HepG2 (cell line): ENCODE results near the gene ZNF48. TPM values are rescaled to one million over a fixed set of nuclear protein-coding genes. Genes with fewer than 3 reads are reported as not detected.
A peak's percentile ranks its signal among the peaks of the same experiment; 100 is the strongest.

Experiments
- ASH2L ChIP-seq: fragments of 300-600, 200-600 bp; sonication (generic); IDR thresholded peaks from 2 replicates; pipeline ENCODE4 v1.7.0; 2017; ENCODE audit warnings: low read depth, mild to moderate bottlenecking, moderate library complexity, mixed read lengths, low read length; ENCODE audit not compliant: insufficient read length
- NFE2L1 ChIP-seq: sonication (generic); formaldehyde crosslinking; IDR thresholded peaks from 2 replicates; pipeline ENCODE4 v1.4.0; 2020; ENCODE audit warnings: missing genetic modification reagents, mild to moderate bottlenecking, borderline replicate concordance
- NRL ChIP-seq: sonication (generic); formaldehyde crosslinking; IDR thresholded peaks from 2 replicates; pipeline ENCODE4 v1.5.0; 2020; ENCODE audit warnings: missing genetic modification reagents, mild to moderate bottlenecking, moderate library complexity, borderline replicate concordance
- RFX1 ChIP-seq: fragments of 450-650 bp; IDR thresholded peaks from 2 replicates; pipeline ENCODE4 v1.6.1; 2017
- TP53 ChIP-seq: sonication (generic); formaldehyde crosslinking; conservative IDR thresholded peaks from 2 replicates; pipeline ENCODE4 v1.4.0; 2020; ENCODE audit warnings: missing genetic modification reagents
- ZNF235 ChIP-seq: sonication (generic); formaldehyde crosslinking; IDR thresholded peaks from 2 replicates; pipeline ENCODE4 v1.8.1; 2023; ENCODE audit warnings: mild to moderate bottlenecking, missing genetic modification reagents, borderline replicate concordance
- polyA plus RNA-seq, 8 experiments: library from polyadenylated mRNA; depleted of rRNA in 3 of 8; stranded (reverse) in 7 of 8; unstranded in 1 of 8; fragments of >200 nt; fragmentation: Illumina TruSeq in 4 of 8; extraction: Trizol in 4 of 8; gene quantifications; 2 replicates each; pipeline versions ENCODE4 v1.2.1 to v1.2.3, GENCODE V29; 2011 to 2016; ENCODE audit warnings: low read depth in 4 of 8, missing spikeins in 1 of 8, mixed read lengths in 1 of 8; ENCODE audit not compliant: insufficient read depth in 1 of 8
- total RNA-seq, 5 experiments: library from RNA; depleted of rRNA; stranded (reverse); fragments of >200 nt; fragmentation: Illumina TruSeq; extraction: Trizol; gene quantifications; 2 replicates each; pipeline ENCODE4 v1.2.3, GENCODE V29; 2016; ENCODE audit warnings: low read depth in 1 of 5
- TF ChIP-seq, protein P1 (sequence below): sonication (generic); formaldehyde crosslinking; IDR thresholded peaks from 2 replicates; pipeline ENCODE4 v1.4.0; 2020; ENCODE audit warnings: missing genetic modification reagents
- TF ChIP-seq, protein P2 (sequence below): sonication (generic); formaldehyde crosslinking; IDR thresholded peaks from 2 replicates; pipeline ENCODE4 v1.4.0; 2020; ENCODE audit warnings: missing genetic modification reagents
- TF ChIP-seq, protein P3 (sequence below): IDR thresholded peaks from 2 replicates; pipeline ENCODE4 v1.6.1; 2012; ENCODE audit warnings: low read depth, low read length, improper control_type of control experiment
- TF ChIP-seq, protein P4 (sequence below): fragments of 450-650 bp; IDR thresholded peaks from 2 replicates; pipeline ENCODE4 v1.6.1; 2016
- TF ChIP-seq, protein P5 (sequence below): sonication (generic); formaldehyde crosslinking; IDR thresholded peaks from 2 replicates; pipeline ENCODE4 v1.5.0; 2020; ENCODE audit warnings: missing genetic modification reagents, mild to moderate bottlenecking, borderline replicate concordance
- TF ChIP-seq, protein P6 (sequence below): sonication (generic); formaldehyde crosslinking; IDR thresholded peaks from 2 replicates; pipeline ENCODE4 v1.4.0; 2020; ENCODE audit warnings: mild to moderate bottlenecking, missing genetic modification reagents, borderline replicate concordance

Gene ZNF48
- total and polyA plus RNA-seq, 2 of the 13 experiments (the other 11 are each of a cell fraction or from before 2014, with no cell fraction given) = 9.9 to 12.3 TPM

DNA sequence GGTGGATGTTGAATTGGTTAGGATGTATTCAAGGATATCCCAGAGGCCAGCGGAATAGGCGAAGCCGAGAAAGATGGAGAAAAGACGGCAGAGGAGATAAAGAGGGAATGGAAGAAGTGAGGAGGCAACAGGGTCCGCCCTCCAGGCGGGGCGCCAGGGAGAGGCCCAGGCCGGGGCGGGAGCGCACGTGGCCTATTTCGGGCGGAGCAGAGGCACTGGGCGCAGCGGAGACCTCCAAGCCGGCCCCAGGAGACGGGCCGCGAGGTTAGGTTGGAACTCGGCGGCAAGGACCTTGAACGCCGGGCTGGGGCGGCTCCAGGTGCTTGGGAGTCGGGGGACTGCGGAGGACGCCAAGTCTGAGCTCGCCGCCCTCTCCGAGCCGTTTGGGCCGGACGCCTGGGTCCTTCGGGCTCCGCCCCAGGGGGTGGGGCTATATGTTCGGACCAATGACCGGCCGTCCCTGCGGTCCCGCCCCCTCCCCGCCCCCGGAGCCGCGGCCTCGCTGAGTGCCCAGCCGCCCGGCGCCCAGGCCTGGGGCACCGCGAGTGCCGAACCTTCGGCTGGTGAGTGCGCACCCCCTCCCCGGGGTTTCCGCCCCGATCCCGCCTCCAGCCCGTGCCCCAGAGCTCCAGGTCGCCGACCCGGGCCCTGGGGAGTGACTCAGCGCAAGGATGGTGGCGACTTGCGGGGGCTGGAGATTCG, 12.0 kb downstream of the ZNF48 start, which contains the start of gene ZNF771 (continued):
- peak; percentile 96 for TF ChIP-seq NRL (CRISPR knock-in tag)
- TF ChIP-seq, protein P1, sequence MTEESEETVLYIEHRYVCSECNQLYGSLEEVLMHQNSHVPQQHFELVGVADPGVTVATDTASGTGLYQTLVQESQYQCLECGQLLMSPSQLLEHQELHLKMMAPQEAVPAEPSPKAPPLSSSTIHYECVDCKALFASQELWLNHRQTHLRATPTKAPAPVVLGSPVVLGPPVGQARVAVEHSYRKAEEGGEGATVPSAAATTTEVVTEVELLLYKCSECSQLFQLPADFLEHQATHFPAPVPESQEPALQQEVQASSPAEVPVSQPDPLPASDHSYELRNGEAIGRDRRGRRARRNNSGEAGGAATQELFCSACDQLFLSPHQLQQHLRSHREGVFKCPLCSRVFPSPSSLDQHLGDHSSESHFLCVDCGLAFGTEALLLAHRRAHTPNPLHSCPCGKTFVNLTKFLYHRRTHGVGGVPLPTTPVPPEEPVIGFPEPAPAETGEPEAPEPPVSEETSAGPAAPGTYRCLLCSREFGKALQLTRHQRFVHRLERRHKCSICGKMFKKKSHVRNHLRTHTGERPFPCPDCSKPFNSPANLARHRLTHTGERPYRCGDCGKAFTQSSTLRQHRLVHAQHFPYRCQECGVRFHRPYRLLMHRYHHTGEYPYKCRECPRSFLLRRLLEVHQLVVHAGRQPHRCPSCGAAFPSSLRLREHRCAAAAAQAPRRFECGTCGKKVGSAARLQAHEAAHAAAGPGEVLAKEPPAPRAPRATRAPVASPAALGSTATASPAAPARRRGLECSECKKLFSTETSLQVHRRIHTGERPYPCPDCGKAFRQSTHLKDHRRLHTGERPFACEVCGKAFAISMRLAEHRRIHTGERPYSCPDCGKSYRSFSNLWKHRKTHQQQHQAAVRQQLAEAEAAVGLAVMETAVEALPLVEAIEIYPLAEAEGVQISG (CRISPR knock-in tag) = peak; percentile 95
- TF ChIP-seq, protein P2, sequence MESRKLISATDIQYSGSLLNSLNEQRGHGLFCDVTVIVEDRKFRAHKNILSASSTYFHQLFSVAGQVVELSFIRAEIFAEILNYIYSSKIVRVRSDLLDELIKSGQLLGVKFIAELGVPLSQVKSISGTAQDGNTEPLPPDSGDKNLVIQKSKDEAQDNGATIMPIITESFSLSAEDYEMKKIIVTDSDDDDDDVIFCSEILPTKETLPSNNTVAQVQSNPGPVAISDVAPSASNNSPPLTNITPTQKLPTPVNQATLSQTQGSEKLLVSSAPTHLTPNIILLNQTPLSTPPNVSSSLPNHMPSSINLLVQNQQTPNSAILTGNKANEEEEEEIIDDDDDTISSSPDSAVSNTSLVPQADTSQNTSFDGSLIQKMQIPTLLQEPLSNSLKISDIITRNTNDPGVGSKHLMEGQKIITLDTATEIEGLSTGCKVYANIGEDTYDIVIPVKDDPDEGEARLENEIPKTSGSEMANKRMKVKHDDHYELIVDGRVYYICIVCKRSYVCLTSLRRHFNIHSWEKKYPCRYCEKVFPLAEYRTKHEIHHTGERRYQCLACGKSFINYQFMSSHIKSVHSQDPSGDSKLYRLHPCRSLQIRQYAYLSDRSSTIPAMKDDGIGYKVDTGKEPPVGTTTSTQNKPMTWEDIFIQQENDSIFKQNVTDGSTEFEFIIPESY (CRISPR knock-in tag) = peak; percentile 7; the same call in 1 of the 2 replicates
- no peak for TF ChIP-seq RFX1
- TF ChIP-seq, protein P3, sequence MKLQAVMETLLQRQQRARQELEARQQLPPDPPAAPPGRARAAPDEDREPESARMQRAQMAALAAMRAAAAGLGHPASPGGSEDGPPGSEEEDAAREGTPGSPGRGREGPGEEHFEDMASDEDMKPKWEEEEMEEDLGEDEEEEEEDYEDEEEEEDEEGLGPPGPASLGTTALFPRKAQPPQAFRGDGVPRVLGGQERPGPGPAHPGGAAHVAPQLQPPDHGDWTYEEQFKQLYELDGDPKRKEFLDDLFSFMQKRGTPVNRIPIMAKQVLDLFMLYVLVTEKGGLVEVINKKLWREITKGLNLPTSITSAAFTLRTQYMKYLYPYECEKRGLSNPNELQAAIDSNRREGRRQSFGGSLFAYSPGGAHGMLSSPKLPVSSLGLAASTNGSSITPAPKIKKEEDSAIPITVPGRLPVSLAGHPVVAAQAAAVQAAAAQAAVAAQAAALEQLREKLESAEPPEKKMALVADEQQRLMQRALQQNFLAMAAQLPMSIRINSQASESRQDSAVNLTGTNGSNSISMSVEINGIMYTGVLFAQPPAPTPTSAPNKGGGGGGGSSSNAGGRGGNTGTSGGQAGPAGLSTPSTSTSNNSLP = no peak
- TF ChIP-seq, protein P4, sequence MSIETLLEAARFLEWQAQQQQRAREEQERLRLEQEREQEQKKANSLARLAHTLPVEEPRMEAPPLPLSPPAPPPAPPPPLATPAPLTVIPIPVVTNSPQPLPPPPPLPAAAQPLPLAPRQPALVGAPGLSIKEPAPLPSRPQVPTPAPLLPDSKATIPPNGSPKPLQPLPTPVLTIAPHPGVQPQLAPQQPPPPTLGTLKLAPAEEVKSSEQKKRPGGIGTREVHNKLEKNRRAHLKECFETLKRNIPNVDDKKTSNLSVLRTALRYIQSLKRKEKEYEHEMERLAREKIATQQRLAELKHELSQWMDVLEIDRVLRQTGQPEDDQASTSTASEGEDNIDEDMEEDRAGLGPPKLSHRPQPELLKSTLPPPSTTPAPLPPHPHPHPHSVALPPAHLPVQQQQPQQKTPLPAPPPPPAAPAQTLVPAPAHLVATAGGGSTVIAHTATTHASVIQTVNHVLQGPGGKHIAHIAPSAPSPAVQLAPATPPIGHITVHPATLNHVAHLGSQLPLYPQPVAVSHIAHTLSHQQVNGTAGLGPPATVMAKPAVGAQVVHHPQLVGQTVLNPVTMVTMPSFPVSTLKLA = peak; percentile 82
- TF ChIP-seq NFE2L1 (CRISPR knock-in tag) = peak; percentile 60; the same call in 1 of the 2 replicates
- peak; percentile 87 for TF ChIP-seq ASH2L
- TF ChIP-seq, protein P5, sequence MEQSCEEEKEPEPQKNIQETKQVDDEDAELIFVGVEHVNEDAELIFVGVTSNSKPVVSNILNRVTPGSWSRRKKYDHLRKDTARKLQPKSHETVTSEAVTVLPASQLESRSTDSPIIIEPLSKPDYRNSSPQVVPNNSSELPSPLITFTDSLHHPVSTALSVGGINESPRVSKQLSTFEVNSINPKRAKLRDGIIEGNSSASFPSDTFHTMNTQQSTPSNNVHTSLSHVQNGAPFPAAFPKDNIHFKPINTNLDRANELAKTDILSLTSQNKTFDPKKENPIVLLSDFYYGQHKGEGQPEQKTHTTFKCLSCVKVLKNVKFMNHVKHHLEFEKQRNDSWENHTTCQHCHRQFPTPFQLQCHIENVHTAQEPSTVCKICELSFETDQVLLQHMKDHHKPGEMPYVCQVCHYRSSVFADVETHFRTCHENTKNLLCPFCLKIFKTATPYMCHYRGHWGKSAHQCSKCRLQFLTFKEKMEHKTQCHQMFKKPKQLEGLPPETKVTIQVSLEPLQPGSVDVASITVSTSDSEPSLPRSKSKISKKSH = peak; percentile 84; the same call in 1 of the 2 replicates
- TF ChIP-seq, protein P6, sequence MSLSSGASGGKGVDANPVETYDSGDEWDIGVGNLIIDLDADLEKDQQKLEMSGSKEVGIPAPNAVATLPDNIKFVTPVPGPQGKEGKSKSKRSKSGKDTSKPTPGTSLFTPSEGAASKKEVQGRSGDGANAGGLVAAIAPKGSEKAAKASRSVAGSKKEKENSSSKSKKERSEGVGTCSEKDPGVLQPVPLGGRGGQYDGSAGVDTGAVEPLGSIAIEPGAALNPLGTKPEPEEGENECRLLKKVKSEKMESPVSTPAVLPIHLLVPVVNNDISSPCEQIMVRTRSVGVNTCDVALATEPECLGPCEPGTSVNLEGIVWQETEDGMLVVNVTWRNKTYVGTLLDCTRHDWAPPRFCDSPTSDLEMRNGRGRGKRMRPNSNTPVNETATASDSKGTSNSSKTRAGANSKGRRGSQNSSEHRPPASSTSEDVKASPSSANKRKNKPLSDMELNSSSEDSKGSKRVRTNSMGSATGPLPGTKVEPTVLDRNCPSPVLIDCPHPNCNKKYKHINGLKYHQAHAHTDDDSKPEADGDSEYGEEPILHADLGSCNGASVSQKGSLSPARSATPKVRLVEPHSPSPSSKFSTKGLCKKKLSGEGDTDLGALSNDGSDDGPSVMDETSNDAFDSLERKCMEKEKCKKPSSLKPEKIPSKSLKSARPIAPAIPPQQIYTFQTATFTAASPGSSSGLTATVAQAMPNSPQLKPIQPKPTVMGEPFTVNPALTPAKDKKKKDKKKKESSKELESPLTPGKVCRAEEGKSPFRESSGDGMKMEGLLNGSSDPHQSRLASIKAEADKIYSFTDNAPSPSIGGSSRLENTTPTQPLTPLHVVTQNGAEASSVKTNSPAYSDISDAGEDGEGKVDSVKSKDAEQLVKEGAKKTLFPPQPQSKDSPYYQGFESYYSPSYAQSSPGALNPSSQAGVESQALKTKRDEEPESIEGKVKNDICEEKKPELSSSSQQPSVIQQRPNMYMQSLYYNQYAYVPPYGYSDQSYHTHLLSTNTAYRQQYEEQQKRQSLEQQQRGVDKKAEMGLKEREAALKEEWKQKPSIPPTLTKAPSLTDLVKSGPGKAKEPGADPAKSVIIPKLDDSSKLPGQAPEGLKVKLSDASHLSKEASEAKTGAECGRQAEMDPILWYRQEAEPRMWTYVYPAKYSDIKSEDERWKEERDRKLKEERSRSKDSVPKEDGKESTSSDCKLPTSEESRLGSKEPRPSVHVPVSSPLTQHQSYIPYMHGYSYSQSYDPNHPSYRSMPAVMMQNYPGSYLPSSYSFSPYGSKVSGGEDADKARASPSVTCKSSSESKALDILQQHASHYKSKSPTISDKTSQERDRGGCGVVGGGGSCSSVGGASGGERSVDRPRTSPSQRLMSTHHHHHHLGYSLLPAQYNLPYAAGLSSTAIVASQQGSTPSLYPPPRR (CRISPR knock-in tag) = peak; percentile 75
- TF ChIP-seq ZNF235 (CRISPR knock-in tag) = 0 out of 2 replicates have a peak, but pooled peaks have one; percentile 19
- TF ChIP-seq TP53 (CRISPR knock-in tag) = no peak
